Measurements from ENCODE around the gene MPPED2. TPM values are rescaled to one million over a fixed set of nuclear protein-coding genes. Genes with fewer than 3 reads are reported as not detected.

Gene MPPED2
- total RNA-seq, 3 donors from 2014 or later (not counting 1 experiment from before 2014, with no cell fraction given) = 0.99 to 4.2 (median 2.5) TPM

GRCh38 chr11:30487200-30487898 lies 98.8 kb downstream of the MPPED2 start:
- WGBS (ENCODE audit: insufficient coverage) = 23% methylated on average over 3 of the region's 3 CpGs
- H3K4me3 Mint-ChIP-seq = no peak overlapping the region
- TF ChIP-seq CTCF (IDR thresholded peaks at IDR 0.05) = no peak
- intact Hi-C loops (cut with micrococcal nuclease) = no loop called here
- H3K4me1 ChIP-seq (ENCODE audit: control insufficient read depth, insufficient read depth, low read length) = no peaks in the 10 kb centered on the region
- DNase-seq = peak in 1 of 2 donors; percentile 2
- no peak overlapping the region for H3K27ac Mint-ChIP-seq
- no peaks in the 10 kb centered on the region for H3K36me3 ChIP-seq (ENCODE audit: control insufficient read depth, insufficient read depth, low read length)
- H3K9me3 ChIP-seq (ENCODE audit: control insufficient read depth, insufficient read depth, low read length) = no peaks in the 10 kb centered on the region
- H3K4me3 ChIP-seq (ENCODE audit: low read length) = no peak overlapping the region
- H3K27me3 Mint-ChIP-seq (ENCODE audit: low read depth in 2 of 2) = peaks cover 0 to 2% of the 10 kb centered on the region in 2 donors
- no peaks in the 10 kb centered on the region for H3K4me1 Mint-ChIP-seq
- peak in 2 of 3 donors; percentile 40 to 51 for ATAC-seq
- no peaks in the 10 kb centered on the region for H3K36me3 Mint-ChIP-seq
- H3K9me3 Mint-ChIP-seq = no peaks in the 10 kb centered on the region
- H3K27me3 ChIP-seq (ENCODE audit: control insufficient read depth, insufficient read depth, low read length) = no peaks in the 10 kb centered on the region
- no peak overlapping the region for H3K27ac ChIP-seq (ENCODE audit: low read length)

- no peaks in the 10 kb centered on the region for H3K4me1 ChIP-seq (ENCODE audit: control insufficient read depth, insufficient read depth, low read length)
These were observed 100.4 kb downstream of the MPPED2 start for GRCh38 chr11:30485756-30486155.

GRCh38 chr11:30485222-30485621 lies 100.9 kb downstream of the MPPED2 start:
- intact Hi-C loops (cut with micrococcal nuclease) = no loop called here
- ATAC-seq = no peak
- no peaks in the 10 kb centered on the region for H3K27me3 ChIP-seq (ENCODE audit: control insufficient read depth, insufficient read depth, low read length)
- Mint-ChIP-seq H3K4me3 (no peak overlapping the region), H3K36me3 (no peaks in the 10 kb centered on the region), H3K9me3 (no peaks in the 10 kb centered on the region), H3K27me3 (ENCODE audit: low read depth in 2 of 2) (peaks cover 0 to 2% of the 10 kb centered on the region in 2 donors), H3K4me1 (no peaks in the 10 kb centered on the region), H3K27ac (no peak overlapping the region)
- H3K27ac ChIP-seq (ENCODE audit: low read length) = no peak overlapping the region
- H3K36me3 ChIP-seq (ENCODE audit: control insufficient read depth, insufficient read depth, low read length) = no peaks in the 10 kb centered on the region
- WGBS (ENCODE audit: insufficient coverage) = no CpG with 5 or more reads among the region's 3 CpGs
- H3K9me3 ChIP-seq (ENCODE audit: control insufficient read depth, insufficient read depth, low read length) = no peaks in the 10 kb centered on the region
- TF ChIP-seq CTCF (IDR thresholded peaks at IDR 0.05) = no peak
- H3K4me1 ChIP-seq (ENCODE audit: control insufficient read depth, insufficient read depth, low read length) = no peaks in the 10 kb centered on the region
- no peak overlapping the region for H3K4me3 ChIP-seq (ENCODE audit: low read length)
- DNase-seq = no peak

More at GRCh38 chr11:30485756-30486155, 100.4 kb downstream of the MPPED2 start:
- 92% methylated on average over 3 of the region's 3 CpGs for whole genome bisulfite sequencing (ENCODE audit: insufficient coverage)
- no peak for DNase-seq
- Histone ChIP-seq H3K36me3 (ENCODE audit: control insufficient read depth, insufficient read depth, low read length) (no peaks in the 10 kb centered on the region), H3K27me3 (ENCODE audit: control insufficient read depth, insufficient read depth, low read length) (no peaks in the 10 kb centered on the region), H3K27ac (ENCODE audit: low read length) (no peak overlapping the region), H3K9me3 (ENCODE audit: control insufficient read depth, insufficient read depth, low read length) (no peaks in the 10 kb centered on the region), H3K4me3 (ENCODE audit: low read length) (no peak overlapping the region)
- H3K36me3 Mint-ChIP-seq = no peaks in the 10 kb centered on the region
- intact Hi-C loops (cut with micrococcal nuclease) = no loop called here
- no peaks in the 10 kb centered on the region for H3K9me3 Mint-ChIP-seq
- no peak overlapping the region for H3K27ac Mint-ChIP-seq
- no peak for ATAC-seq
- no peaks in the 10 kb centered on the region for H3K4me1 Mint-ChIP-seq
- TF ChIP-seq CTCF (IDR thresholded peaks at IDR 0.05) = no peak
- H3K27me3 Mint-ChIP-seq (ENCODE audit: low read depth in 2 of 2) = peaks cover 0 to 2% of the 10 kb centered on the region in 2 donors
- H3K4me3 Mint-ChIP-seq = no peak overlapping the region

- intact Hi-C loops (cut with micrococcal nuclease) = no loop called here
- H3K27me3 ChIP-seq (ENCODE audit: control insufficient read depth, insufficient read depth, low read length) = peaks cover 2% of the 10 kb centered on the region
- no peaks in the 10 kb centered on the region for H3K9me3 ChIP-seq (ENCODE audit: control insufficient read depth, insufficient read depth, low read length)
- no peaks in the 10 kb centered on the region for H3K36me3 ChIP-seq (ENCODE audit: control insufficient read depth, insufficient read depth, low read length)
- Mint-ChIP-seq H3K27me3 (ENCODE audit: low read depth in 2 of 2) (peaks cover 5 to 9% of the 10 kb centered on the region in 2 donors), H3K27ac (no peak overlapping the region), H3K36me3 (no peaks in the 10 kb centered on the region), H3K4me1 (peaks cover 0 to 6% of the 10 kb centered on the region in 2 donors), H3K9me3 (no peaks in the 10 kb centered on the region), H3K4me3 (no peak overlapping the region)
- TF ChIP-seq CTCF (IDR thresholded peaks at IDR 0.05) = no peak
- 30% methylated on average over 3 of the region's 3 CpGs for WGBS (ENCODE audit: insufficient coverage)
- H3K4me3 ChIP-seq (ENCODE audit: low read length) = no peak overlapping the region
- no peaks in the 10 kb centered on the region for H3K4me1 ChIP-seq (ENCODE audit: control insufficient read depth, insufficient read depth, low read length)
- ATAC-seq (no peak), DNase-seq (no peak)
- no peak overlapping the region for H3K27ac ChIP-seq (ENCODE audit: low read length)
These were observed 103.1 kb downstream of the MPPED2 start for GRCh38 chr11:30483056-30483455.

Measured in natural killer cell (primary cell).